ENCODE results near the gene DLG2.

DNA sequence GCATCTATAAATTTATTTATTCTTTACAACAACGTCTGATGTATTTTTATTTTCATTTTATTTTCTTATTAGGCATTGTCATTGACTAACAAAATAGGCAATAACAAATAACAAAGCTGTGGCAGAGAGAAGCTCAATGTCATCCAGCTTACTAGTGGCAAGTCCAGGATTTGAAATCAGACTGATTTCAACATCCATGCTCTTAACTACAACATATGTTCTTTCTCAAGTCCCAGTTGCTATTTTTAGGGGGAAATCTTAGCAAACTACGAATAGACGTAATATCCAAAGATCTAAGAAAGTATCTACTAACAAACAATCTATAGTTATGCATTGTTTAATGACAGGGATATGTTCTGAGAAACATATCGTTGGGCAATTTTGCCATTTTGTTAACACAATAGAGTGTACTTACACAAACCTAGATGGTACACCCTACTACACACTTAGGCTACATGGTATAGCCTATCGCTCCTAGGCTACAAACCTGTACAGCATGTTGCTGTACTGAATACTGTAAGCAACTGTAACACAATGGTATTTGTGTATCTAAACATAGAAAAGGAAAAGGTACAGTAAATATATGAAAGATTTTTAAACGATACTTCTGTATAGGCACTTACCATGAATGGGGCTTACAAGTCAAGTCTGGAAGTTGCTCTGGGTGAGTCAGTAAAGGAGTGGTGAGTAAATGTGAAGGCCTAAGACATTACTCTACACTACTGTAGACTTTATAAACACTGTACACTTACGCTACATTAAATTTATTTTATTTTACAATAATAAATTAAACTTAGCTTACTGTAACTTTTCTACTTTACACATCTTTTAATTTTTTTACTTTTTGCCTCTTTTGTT lies 151.3 kb downstream of the DLG2 start:
- TF ChIP-seq, protein P1, sequence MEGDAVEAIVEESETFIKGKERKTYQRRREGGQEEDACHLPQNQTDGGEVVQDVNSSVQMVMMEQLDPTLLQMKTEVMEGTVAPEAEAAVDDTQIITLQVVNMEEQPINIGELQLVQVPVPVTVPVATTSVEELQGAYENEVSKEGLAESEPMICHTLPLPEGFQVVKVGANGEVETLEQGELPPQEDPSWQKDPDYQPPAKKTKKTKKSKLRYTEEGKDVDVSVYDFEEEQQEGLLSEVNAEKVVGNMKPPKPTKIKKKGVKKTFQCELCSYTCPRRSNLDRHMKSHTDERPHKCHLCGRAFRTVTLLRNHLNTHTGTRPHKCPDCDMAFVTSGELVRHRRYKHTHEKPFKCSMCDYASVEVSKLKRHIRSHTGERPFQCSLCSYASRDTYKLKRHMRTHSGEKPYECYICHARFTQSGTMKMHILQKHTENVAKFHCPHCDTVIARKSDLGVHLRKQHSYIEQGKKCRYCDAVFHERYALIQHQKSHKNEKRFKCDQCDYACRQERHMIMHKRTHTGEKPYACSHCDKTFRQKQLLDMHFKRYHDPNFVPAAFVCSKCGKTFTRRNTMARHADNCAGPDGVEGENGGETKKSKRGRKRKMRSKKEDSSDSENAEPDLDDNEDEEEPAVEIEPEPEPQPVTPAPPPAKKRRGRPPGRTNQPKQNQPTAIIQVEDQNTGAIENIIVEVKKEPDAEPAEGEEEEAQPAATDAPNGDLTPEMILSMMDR (IDR thresholded peaks at IDR 0.05; ENCODE audit: extremely low read depth in 1 of 2, insufficient read depth in 1 of 2, low read depth in 1 of 2, low read length in 2 of 2) = no peak
- TF ChIP-seq, protein P2, sequence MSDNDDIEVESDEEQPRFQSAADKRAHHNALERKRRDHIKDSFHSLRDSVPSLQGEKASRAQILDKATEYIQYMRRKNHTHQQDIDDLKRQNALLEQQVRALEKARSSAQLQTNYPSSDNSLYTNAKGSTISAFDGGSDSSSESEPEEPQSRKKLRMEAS (IDR thresholded peaks at IDR 0.05; ENCODE audit: insufficient read depth, insufficient read length) = no peak
- TF ChIP-seq FOS (IDR thresholded peaks at IDR 0.05; ENCODE audit: borderline replicate concordance, insufficient read depth, low read length) (no peak), POLR2A (IDR thresholded peaks at IDR 0.05; ENCODE audit: low read depth, low read length) (no peak), EZH2 (IDR thresholded peaks at IDR 0.05; ENCODE audit: borderline replicate concordance, low read depth, low read length, severe bottlenecking) (no peak)
